Activated T-helper 17 cell treated with anti-CD3 and anti-CD28 coated beads, Interleukin-2, amount 50 U/mL, for 72 hours (primary cell): ENCODE measurements around the gene FURIN. TPM values are rescaled to one million over a fixed set of nuclear protein-coding genes. Genes with fewer than 3 reads are reported as not detected.
"Not testable (repeated sequence)": the region's sequence is repeated elsewhere in the genome, so short reads cannot be mapped to it uniquely, and the experiment has no call there.

Experiments used
- ATAC-seq: fragments of 150-1000 bp; cut with Tn5 transposase; replicated peaks from 2 replicates; pipeline ENCODE4 v1.10.0; 2021; ENCODE audit warnings: mild to moderate bottlenecking, moderate library complexity
- H3K27ac Mint-ChIP-seq: one replicate; pipeline ENCODE4 v1.8.0; 2022; ENCODE audit warnings: mixed read lengths
- H3K27me3 Mint-ChIP-seq: one replicate; pipeline ENCODE4 v1.8.0; 2022; ENCODE audit warnings: mixed read lengths
- H3K36me3 Mint-ChIP-seq: one replicate; pipeline ENCODE4 v1.8.0; 2022; ENCODE audit warnings: low read depth, mild to moderate bottlenecking, mixed read lengths
- H3K4me1 Mint-ChIP-seq: one replicate; pipeline ENCODE4 v1.8.0; 2022; ENCODE audit warnings: mixed read lengths
- H3K4me3 Mint-ChIP-seq: one replicate; pipeline ENCODE4 v1.8.0; 2022; ENCODE audit warnings: mild to moderate bottlenecking, mixed read lengths
- H3K9me3 Mint-ChIP-seq: one replicate; pipeline ENCODE4 v1.8.0; 2022; ENCODE audit warnings: mixed read lengths
- total RNA-seq, 2 donors: library from RNA; stranded (reverse); gene quantifications; one replicate each; pipeline ENCODE4 v1.2.3, GENCODE V29; 2022

FURIN gene
- total RNA-seq, 2 donors from 2014 or later: 605 to 771 TPM

- peak; percentile 3 for ATAC-seq
- no peaks in the 10 kb centered on the region for H3K9me3 Mint-ChIP-seq
- no peaks in the 10 kb centered on the region for H3K27me3 Mint-ChIP-seq
- peaks cover 18% of the 10 kb centered on the region for H3K4me1 Mint-ChIP-seq
- peak overlapping the region; percentile 89 for H3K4me3 Mint-ChIP-seq
- H3K27ac Mint-ChIP-seq: peak overlapping the region; percentile 88
- peaks cover 60% of the 10 kb centered on the region for H3K36me3 Mint-ChIP-seq
These were observed 35.5 kb downstream of the FURIN start for GRCh38 chr15:90903733-90904536.

- peaks cover 68% of the 10 kb centered on the region for H3K36me3 Mint-ChIP-seq
- no peak for ATAC-seq
These were observed 36.4 kb downstream of the FURIN start for GRCh38 chr15:90904746-90905145.

GRCh38 chr15:90905306-90906180 is 37.2 kb downstream of the FURIN start:
- Mint-ChIP-seq H3K36me3 (peaks cover 76% of the 10 kb centered on the region), H3K9me3 (no peaks in the 10 kb centered on the region), H3K27me3 (no peaks in the 10 kb centered on the region), H3K27ac (peak overlapping the region; percentile 81), H3K4me3 (peak overlapping the region; percentile 49), H3K4me1 (peaks cover 18% of the 10 kb centered on the region)
- ATAC-seq: no peak

More at GRCh38 chr15:90904746-90905145, 36.4 kb downstream of the FURIN start:
- Mint-ChIP-seq H3K4me1 (peaks cover 18% of the 10 kb centered on the region), H3K9me3 (no peaks in the 10 kb centered on the region), H3K27ac (no peak overlapping the region), H3K27me3 (no peaks in the 10 kb centered on the region), H3K4me3 (peak overlapping the region; percentile 49)

- H3K27me3 Mint-ChIP-seq: no peaks in the 10 kb centered on the region
These were observed 37.9 kb downstream of the FURIN start for GRCh38 chr15:90906181-90906849.

GRCh38 chr15:90907051-90907660 is 38.8 kb downstream of the FURIN start:
- Mint-ChIP-seq H3K36me3 (peaks cover 87% of the 10 kb centered on the region), H3K4me1 (peaks cover 8% of the 10 kb centered on the region), H3K4me3 (no peak overlapping the region), H3K27me3 (no peaks in the 10 kb centered on the region), H3K27ac (no peak overlapping the region), H3K9me3 (no peaks in the 10 kb centered on the region)
- ATAC-seq: no peak

More at GRCh38 chr15:90906181-90906849, 37.9 kb downstream of the FURIN start:
- H3K36me3 Mint-ChIP-seq: peaks cover 83% of the 10 kb centered on the region
- H3K4me1 Mint-ChIP-seq: peaks cover 14% of the 10 kb centered on the region
- no peak for ATAC-seq
- H3K9me3 Mint-ChIP-seq: no peaks in the 10 kb centered on the region
- peak overlapping the region; percentile 81 for H3K27ac Mint-ChIP-seq
- no peak overlapping the region for H3K4me3 Mint-ChIP-seq

GRCh38 chr15:90907838-90908507 is 39.6 kb downstream of the FURIN start:
- no peak overlapping the region for H3K27ac Mint-ChIP-seq
- no peaks in the 10 kb centered on the region for H3K9me3 Mint-ChIP-seq
- H3K4me1 Mint-ChIP-seq: peaks cover 8% of the 10 kb centered on the region
- H3K4me3 Mint-ChIP-seq: no peak overlapping the region
- H3K36me3 Mint-ChIP-seq: peaks cover 91% of the 10 kb centered on the region
- no peaks in the 10 kb centered on the region for H3K27me3 Mint-ChIP-seq
- ATAC-seq: no peak

- not testable (repeated sequence) for ATAC-seq, H3K4me1 Mint-ChIP-seq, H3K4me3 Mint-ChIP-seq, H3K27me3 Mint-ChIP-seq, H3K27ac Mint-ChIP-seq, H3K9me3 Mint-ChIP-seq
- H3K36me3 Mint-ChIP-seq: peaks cover 96% of the 10 kb centered on the region
These were observed 41.1 kb downstream of the FURIN start for GRCh38 chr15:90909449-90909848.

- no peak overlapping the region for H3K4me3 Mint-ChIP-seq
- H3K9me3 Mint-ChIP-seq: no peaks in the 10 kb centered on the region
- ATAC-seq: no peak
- no peaks in the 10 kb centered on the region for H3K27me3 Mint-ChIP-seq
- peaks cover 96% of the 10 kb centered on the region for H3K36me3 Mint-ChIP-seq
- H3K27ac Mint-ChIP-seq: no peak overlapping the region
- peaks cover 8% of the 10 kb centered on the region for H3K4me1 Mint-ChIP-seq
These were observed 41.6 kb downstream of the FURIN start for GRCh38 chr15:90909976-90910375.

GRCh38 chr15:90910441-90911301 is 42.3 kb downstream of the FURIN start:
- H3K27ac Mint-ChIP-seq: no peak overlapping the region
- H3K27me3 Mint-ChIP-seq: no peaks in the 10 kb centered on the region
- no peaks in the 10 kb centered on the region for H3K9me3 Mint-ChIP-seq
- no peak overlapping the region for H3K4me3 Mint-ChIP-seq
- peaks cover 96% of the 10 kb centered on the region for H3K36me3 Mint-ChIP-seq
- no peak for ATAC-seq
- H3K4me1 Mint-ChIP-seq: peaks cover 3% of the 10 kb centered on the region

- Mint-ChIP-seq H3K4me3 (no peak overlapping the region), H3K9me3 (no peaks in the 10 kb centered on the region), H3K27me3 (no peaks in the 10 kb centered on the region), H3K27ac (no peak overlapping the region), H3K4me1 (no peaks in the 10 kb centered on the region), H3K36me3 (peaks cover 96% of the 10 kb centered on the region)
- ATAC-seq: no peak
These were observed 42.9 kb downstream of the FURIN start for GRCh38 chr15:90911302-90911623.

GRCh38 chr15:90911906-90912769 is 43.8 kb downstream of the FURIN start:
- H3K27ac Mint-ChIP-seq: no peak overlapping the region

GRCh38 chr15:90912770-90913075 is 44.3 kb downstream of the FURIN start:
- Mint-ChIP-seq H3K27ac (no peak overlapping the region), H3K9me3 (no peaks in the 10 kb centered on the region), H3K36me3 (peaks cover 96% of the 10 kb centered on the region), H3K27me3 (no peaks in the 10 kb centered on the region), H3K4me3 (no peak overlapping the region), H3K4me1 (no peaks in the 10 kb centered on the region)
- no peak for ATAC-seq

More at GRCh38 chr15:90911906-90912769, 43.8 kb downstream of the FURIN start:
- Mint-ChIP-seq H3K36me3 (peaks cover 96% of the 10 kb centered on the region), H3K27me3 (no peaks in the 10 kb centered on the region), H3K9me3 (no peaks in the 10 kb centered on the region), H3K4me1 (no peaks in the 10 kb centered on the region), H3K4me3 (no peak overlapping the region)
- no peak for ATAC-seq
